Stomach (tissue), 9 donors: ENCODE measurements around the gene CD72. TPM values are rescaled to one million over a fixed set of nuclear protein-coding genes. Genes with fewer than 3 reads are reported as not detected.
"Not testable (repeated sequence)": the region's sequence is repeated elsewhere in the genome, so short reads cannot be mapped to it uniquely, and the experiment has no call there.

Experiments used
- DNase-seq, 2 donors: peaks; one replicate each; pipeline versions ENCODE4 v3.0.0 to v3.0.0-alpha.2; 2013 to 2019
- H3K27ac ChIP-seq, 5 donors: fragments of 200-600 bp in 4 of 5; sonication (generic) in 4 of 5; one replicate each; pipeline ENCODE4 v1.5.1; 2013 to 2019; ENCODE audit warnings: mild to moderate bottlenecking in 1 of 5, moderate library complexity in 1 of 5
- H3K27me3 ChIP-seq, 3 donors: fragments of 200-600 bp; sonication (generic); one replicate each; pipeline ENCODE4 v1.5.1; 2017 to 2019; ENCODE audit warnings: mixed run types in 1 of 3
- H3K36me3 ChIP-seq, 4 donors: fragments of 200-600 bp; sonication (generic); 1 replicate in 3 of 4; 2 replicates in 1 of 4; pipeline ENCODE4 v1.5.1; 2016 to 2019
- H3K4me1 ChIP-seq, 4 donors: fragments of 200-600 bp; sonication (generic); one replicate each; pipeline ENCODE4 v1.5.1; 2016 to 2019
- H3K4me3 ChIP-seq, 4 donors: fragments of 200-600 bp; sonication (generic) in 3 of 4; one replicate each; pipeline ENCODE4 v1.5.1; 2016 to 2019; ENCODE audit warnings: mild to moderate bottlenecking in 1 of 4
- H3K9me3 ChIP-seq, 4 donors: fragments of 200-600 bp; sonication (generic); one replicate each; pipeline ENCODE4 v1.5.1; 2016 to 2019
- CTCF ChIP-seq, 7 experiments: fragments of 450-650 bp in 4 of 7; fragments of 200-600 bp in 3 of 7; sonication (generic) in 3 of 7; IDR thresholded peaks; one replicate each; pipeline ENCODE4 v1.5.1; 2016 to 2019; ENCODE audit warnings: antibody characterized with exemption in 7 of 7, control low read depth in 2 of 7, mild to moderate bottlenecking in 1 of 7
- EP300 ChIP-seq: sonication (generic); formaldehyde crosslinking; IDR thresholded peaks from one replicate; pipeline ENCODE4 v1.6.1; 2017; ENCODE audit warnings: antibody characterized with exemption
- POLR2A ChIP-seq, 4 donors: fragments of 450-650 bp; IDR thresholded peaks; one replicate each; pipeline ENCODE4 v1.6.1; 2016; ENCODE audit warnings: antibody characterized with exemption in 4 of 4, control low read depth in 2 of 4, mild to moderate bottlenecking in 1 of 4, moderate library complexity in 1 of 4
- POLR2AphosphoS5 ChIP-seq, 3 donors: sonication (generic); formaldehyde crosslinking; IDR thresholded peaks; one replicate each; pipeline ENCODE4 v1.6.1; 2016; ENCODE audit warnings: antibody characterized with exemption in 3 of 3
- WGBS, 5 donors: extraction: QIAGEN DNeasy Blood & Tissue Kit in 3 of 5; methylation state at CpG; one replicate each; pipeline versions ENCODE4 v1.1.5 to v1.1.7; 2013 to 2018; 5-methylcytosine and 5-hydroxymethylcytosine counted together
- intact Hi-C: fragments of 100-400 bp; cut with DNase I; formaldehyde crosslinking; loops from one replicate; pipeline ENCODE4 v1.15.1; 2023; ENCODE audit warnings: low total_unique reads
- polyA plus RNA-seq, 3 donors: library from polyadenylated mRNA; stranded (reverse); fragments of 200-250 nt; gene quantifications; one replicate each; pipeline ENCODE4 v1.2.3, GENCODE V29; 2013
- total RNA-seq, 5 donors: library from RNA; depleted of rRNA; stranded (reverse); fragments of >200 nt; gene quantifications; one replicate each; pipeline versions ENCODE4 v1.1.0 to v1.2.3, GENCODE V29; 2014 to 2016
- donor health status: healthy with polysubstance abuse.
- donor health status: Bipolar disorder and iron deficiency.
- donor health status: healthy.

Gene CD72
- total and polyA plus RNA-seq, 8 donors = 0.61 to 18.7 (median 2.8) TPM; not detected in 3

- H3K9me3 ChIP-seq = no peaks in the 10 kb centered on the region
- peak; percentile 96 to 98 for DNase-seq
- no peaks in the 10 kb centered on the region for H3K36me3 ChIP-seq
- intact Hi-C loops = no loop called here
- no peaks in the 10 kb centered on the region for H3K27me3 ChIP-seq
- peak overlapping the region; percentile 80 to 90 (median 88) for H3K27ac ChIP-seq
- peaks cover 9 to 55% (median 20%) of the 10 kb centered on the region in 4 donors for H3K4me1 ChIP-seq
- WGBS, 5 donors = 0 to 2% (median 1%) methylated on average over 28 to 58 of the region's 58 CpGs
- peak in 6 of 7 experiments; percentile 42 to 97 (median 96) for TF ChIP-seq CTCF (IDR thresholded peaks at IDR 0.05)
- TF ChIP-seq EP300 = peak; percentile 18
- TF ChIP-seq POLR2AphosphoS5 (IDR thresholded peaks at IDR 0.05) = peak; percentile 84 to 96 (median 95)
- TF ChIP-seq POLR2A (IDR thresholded peaks at IDR 0.05) = peak in 1 of 4 donors; percentile 17
- H3K4me3 ChIP-seq = peak overlapping the region; percentile 48 to 55 (median 54)
Observed at GRCh38 chr9:35646533-35647265, 28.5 kb upstream of the CD72 start.

- peak; percentile 45 to 86 for DNase-seq
- TF ChIP-seq EP300 = no peak
- no peak for TF ChIP-seq POLR2AphosphoS5 (IDR thresholded peaks at IDR 0.05)
- TF ChIP-seq POLR2A (IDR thresholded peaks at IDR 0.05) = no peak
- TF ChIP-seq CTCF (IDR thresholded peaks at IDR 0.05) = no peak
- H3K27me3 ChIP-seq = no peaks in the 10 kb centered on the region
- peak overlapping the region; percentile 48 to 55 (median 54) for H3K4me3 ChIP-seq
- WGBS, 5 donors = 1 to 5% (median 2%) methylated on average over 11 of the region's 11 CpGs
- H3K4me1 ChIP-seq = peaks cover 9 to 50% (median 18%) of the 10 kb centered on the region in 4 donors
- peak overlapping the region; percentile 80 to 90 (median 88) for H3K27ac ChIP-seq
- intact Hi-C loops = no loop called here
- no peaks in the 10 kb centered on the region for H3K9me3 ChIP-seq
- H3K36me3 ChIP-seq = no peaks in the 10 kb centered on the region
Observed at GRCh38 chr9:35646153-35646532, 27.9 kb upstream of the CD72 start.

GRCh38 chr9:35645736-35646135, 27.5 kb upstream of the CD72 start:
- peak overlapping the region; percentile 48 to 55 (median 54) for H3K4me3 ChIP-seq
- H3K27me3 ChIP-seq, H3K36me3 ChIP-seq, intact Hi-C loops, H3K9me3 ChIP-seq: not testable (repeated sequence)
- H3K27ac ChIP-seq = peak overlapping the region; percentile 80 to 90 (median 88)
- 27 to 44% (median 31%) methylated on average over 10 of the region's 10 CpGs for WGBS, 5 donors
- peaks cover 9 to 46% (median 18%) of the 10 kb centered on the region in 4 donors for H3K4me1 ChIP-seq
- DNase-seq = peak in 1 of 2 donors; percentile 19

- no peak for DNase-seq
- intact Hi-C loops = no loop called here
- H3K9me3 ChIP-seq = no peaks in the 10 kb centered on the region
- 89 to 97% (median 96%) methylated on average over 11 to 12 of the region's 12 CpGs for WGBS, 5 donors
- TF ChIP-seq EP300 (no peak), POLR2AphosphoS5 (IDR thresholded peaks at IDR 0.05) (no peak), POLR2A (IDR thresholded peaks at IDR 0.05) (no peak), CTCF (IDR thresholded peaks at IDR 0.05) (no peak)
- H3K36me3 ChIP-seq = peaks cover 0 to 7% (median 5%) of the 10 kb centered on the region in 4 donors
- H3K4me3 ChIP-seq = no peak overlapping the region
- no peak overlapping the region for H3K27ac ChIP-seq
- H3K4me1 ChIP-seq = peaks cover 9 to 24% (median 15%) of the 10 kb centered on the region in 4 donors
- H3K27me3 ChIP-seq = no peaks in the 10 kb centered on the region
Observed at GRCh38 chr9:35643046-35643445, 24.8 kb upstream of the CD72 start.

- WGBS, 5 donors = 84 to 99% (median 87%) methylated on average over 3 of the region's 3 CpGs
- not testable (repeated sequence) for H3K36me3 ChIP-seq
Observed at GRCh38 chr9:35641478-35641877, 23.3 kb upstream of the CD72 start.

GRCh38 chr9:35640431-35640830, 22.2 kb upstream of the CD72 start:
- H3K27me3 ChIP-seq, H3K9me3 ChIP-seq, intact Hi-C loops, H3K36me3 ChIP-seq, DNase-seq, H3K4me3 ChIP-seq, H3K27ac ChIP-seq, H3K4me1 ChIP-seq: not testable (repeated sequence)
- WGBS, 5 donors = 93 to 96% (median 95%) methylated on average over 15 of the region's 15 CpGs

More at GRCh38 chr9:35641478-35641877, 23.3 kb upstream of the CD72 start:
- H3K9me3 ChIP-seq, H3K27me3 ChIP-seq, DNase-seq, H3K4me3 ChIP-seq, intact Hi-C loops, H3K27ac ChIP-seq: not testable (repeated sequence)
- H3K4me1 ChIP-seq = peaks cover 3 to 16% (median 9%) of the 10 kb centered on the region in 4 donors
